Astrocyte of the hippocampus (primary cell): ENCODE measurements around the gene CATSPERD.
"Not testable (repeated sequence)": the region's sequence is repeated elsewhere in the genome, so short reads cannot be mapped to it uniquely, and the experiment has no call there.

Experiments used
- DNase-seq: peaks from one replicate; pipeline ENCODE4 v3.0.0; 2011; ENCODE audit warnings: low read depth, low spot score

CATSPERD gene

DNA sequence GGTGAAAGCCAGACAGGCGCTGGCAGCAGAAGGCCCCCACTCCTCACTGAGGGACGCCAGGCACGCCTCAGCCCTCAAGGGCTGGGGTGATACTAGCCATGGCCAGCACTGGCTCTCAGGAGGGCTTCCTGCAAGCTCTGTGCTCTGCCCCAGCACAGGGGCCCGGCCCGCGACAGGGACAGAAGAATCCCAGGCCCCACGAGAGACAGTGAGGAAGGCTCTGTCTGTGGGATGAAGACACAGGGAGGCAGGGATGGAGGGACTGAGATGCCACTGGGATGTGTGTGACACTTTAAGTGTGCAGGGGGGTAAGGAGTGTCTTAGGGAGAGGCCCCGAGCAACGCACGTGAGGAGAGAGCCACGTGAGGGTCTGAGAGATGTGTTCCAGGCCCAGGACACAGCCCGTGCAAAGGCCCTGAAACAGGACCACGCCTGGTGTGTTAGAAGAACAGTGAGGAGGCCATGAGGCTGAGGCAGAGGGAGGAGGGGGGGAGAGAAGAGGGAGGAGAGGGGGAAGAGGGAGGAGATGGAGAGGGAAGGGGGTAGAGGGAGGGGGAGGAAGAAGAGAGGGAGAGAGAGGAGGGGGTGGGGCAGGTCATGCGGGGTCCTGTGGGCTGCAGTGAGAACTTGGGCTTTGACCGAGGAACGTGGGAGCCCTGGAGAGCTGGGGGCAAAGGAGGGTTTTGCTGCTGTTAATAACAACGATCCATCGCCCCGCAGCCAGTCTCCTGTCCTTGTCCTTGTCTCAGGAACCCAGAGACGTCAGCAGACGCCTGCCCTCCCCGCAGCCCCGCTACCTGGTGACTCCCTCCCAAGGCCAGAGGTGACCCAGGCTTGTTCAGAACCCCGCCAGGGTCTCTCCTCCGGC lies 23.2 kb upstream of the CATSPERD start:
- no peak for DNase-seq

DNA sequence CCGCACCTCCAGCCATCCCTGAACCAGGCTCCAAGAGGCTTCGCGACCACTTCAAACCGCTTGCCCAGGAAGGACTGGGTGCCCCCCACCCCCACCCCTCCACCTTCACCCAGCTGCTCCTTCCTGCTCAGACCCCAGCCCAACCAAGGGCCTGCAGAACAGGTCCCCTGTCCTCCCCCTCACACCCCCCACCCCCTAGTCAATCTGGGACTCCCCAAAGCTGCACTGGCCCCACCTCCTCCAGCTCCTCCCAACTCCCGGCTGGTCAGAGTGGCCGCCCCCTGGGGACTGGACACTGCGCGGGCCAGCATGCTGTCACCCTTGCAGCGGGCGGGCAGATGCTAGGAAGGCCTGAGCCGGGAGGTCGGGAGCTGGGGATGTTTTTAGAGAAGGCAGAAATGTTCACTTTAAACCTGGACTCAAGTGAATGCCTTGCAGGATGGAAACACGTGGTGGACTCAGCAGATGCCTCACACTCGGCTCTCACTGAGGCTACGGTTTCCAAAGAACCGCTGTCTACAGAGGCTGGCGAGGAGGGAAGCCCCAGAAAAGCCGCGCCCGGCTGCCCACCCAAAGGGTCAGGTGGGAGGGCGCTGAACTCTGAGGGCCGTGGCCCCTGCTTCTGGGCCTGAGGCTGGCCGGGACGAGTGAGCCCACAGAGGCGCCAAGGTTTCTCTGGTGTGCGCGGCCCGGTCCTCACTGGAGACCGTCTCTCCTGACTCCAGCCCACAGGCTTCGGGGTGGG lies 22.4 kb upstream of the CATSPERD start:
- DNase-seq = no peak

DNA sequence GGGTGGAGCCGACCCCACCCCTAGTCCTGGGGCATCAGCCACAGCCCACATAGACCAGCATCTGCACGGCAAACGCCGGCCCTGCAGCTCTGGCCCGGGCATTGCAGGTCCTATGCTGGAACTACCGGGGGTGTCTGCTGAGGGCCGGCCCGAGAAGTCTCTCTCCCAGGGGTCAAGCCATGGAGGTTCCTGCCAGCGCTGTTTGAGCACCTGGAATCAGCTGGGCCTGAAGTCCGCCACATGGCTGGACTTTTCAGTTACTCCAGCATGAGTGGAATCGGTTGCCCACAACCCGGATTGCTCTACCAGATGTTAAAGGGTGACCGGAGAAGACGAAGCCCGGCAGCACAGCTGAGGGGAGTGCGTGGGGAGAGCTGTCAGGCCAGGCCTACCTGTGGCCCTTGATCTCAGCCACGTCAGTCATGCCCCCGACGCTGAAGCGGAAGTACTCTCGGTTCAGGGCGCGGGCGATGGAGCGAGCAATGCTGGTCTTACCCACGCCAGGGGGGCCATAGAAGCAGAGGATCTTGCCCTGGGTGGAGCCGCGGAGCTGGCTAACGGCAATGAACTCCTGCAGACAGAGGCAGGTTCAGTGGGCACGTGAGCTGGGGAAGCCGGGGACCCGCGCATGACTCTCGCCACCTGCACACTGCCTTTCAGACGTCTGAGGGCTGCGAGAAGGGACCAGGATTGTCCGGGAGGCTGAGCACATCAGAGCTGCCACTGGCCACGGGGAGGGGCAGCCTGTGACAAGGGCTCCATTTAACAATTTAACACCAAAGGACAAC lies 21.6 kb upstream of the CATSPERD start:
- no peak for DNase-seq

DNA sequence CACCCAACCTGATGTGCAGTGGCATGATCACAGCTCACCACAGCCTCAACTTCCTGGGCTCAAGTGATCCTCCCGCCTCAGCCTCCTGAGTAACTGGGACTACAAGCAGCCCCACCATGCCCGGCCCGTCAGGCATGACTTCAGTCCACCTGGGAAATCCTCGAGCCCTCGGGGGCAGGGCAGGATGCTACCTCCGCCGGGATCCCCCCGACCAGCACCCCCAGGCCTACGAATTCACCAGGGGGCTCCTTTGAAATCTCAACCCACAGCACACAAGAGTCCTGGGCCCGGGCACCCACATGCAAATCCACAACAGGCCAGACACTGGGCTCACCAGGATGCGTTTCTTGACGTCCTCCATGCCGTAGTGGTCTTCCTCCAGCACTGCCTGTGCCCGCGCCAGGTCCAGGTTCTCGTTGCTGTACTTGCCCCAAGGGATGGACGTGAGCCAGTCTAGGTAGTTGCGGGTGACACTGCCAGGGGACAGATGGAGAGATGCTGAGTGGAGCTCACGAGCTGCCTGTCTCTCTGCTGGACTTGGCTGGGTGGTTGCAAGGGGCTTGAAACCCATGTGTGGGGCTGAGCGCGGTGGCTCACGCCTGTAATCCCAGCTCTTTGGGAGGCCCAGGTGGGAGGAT lies 19.9 kb upstream of the CATSPERD start:
- no peak for DNase-seq

DNA sequence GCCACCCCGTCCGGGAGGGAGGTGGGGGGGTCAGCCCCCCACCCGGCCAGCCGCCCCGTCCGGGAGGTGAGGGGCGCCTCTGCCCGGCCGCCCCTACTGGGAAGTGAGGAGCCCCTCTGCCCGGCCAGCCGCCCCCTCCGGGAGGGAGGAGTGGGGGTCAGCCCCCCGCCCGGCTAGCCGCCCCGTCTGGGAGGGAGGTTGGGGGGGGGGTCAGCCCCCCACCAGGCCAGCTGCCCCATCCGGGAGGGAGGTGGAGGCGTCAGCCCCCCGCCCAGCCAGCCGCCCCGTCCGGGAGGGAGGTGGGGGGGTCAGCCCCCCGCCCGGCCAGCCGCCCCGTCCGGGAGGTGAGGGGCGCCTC lies 18.4 kb upstream of the CATSPERD start:
- not testable (repeated sequence) for DNase-seq

DNA sequence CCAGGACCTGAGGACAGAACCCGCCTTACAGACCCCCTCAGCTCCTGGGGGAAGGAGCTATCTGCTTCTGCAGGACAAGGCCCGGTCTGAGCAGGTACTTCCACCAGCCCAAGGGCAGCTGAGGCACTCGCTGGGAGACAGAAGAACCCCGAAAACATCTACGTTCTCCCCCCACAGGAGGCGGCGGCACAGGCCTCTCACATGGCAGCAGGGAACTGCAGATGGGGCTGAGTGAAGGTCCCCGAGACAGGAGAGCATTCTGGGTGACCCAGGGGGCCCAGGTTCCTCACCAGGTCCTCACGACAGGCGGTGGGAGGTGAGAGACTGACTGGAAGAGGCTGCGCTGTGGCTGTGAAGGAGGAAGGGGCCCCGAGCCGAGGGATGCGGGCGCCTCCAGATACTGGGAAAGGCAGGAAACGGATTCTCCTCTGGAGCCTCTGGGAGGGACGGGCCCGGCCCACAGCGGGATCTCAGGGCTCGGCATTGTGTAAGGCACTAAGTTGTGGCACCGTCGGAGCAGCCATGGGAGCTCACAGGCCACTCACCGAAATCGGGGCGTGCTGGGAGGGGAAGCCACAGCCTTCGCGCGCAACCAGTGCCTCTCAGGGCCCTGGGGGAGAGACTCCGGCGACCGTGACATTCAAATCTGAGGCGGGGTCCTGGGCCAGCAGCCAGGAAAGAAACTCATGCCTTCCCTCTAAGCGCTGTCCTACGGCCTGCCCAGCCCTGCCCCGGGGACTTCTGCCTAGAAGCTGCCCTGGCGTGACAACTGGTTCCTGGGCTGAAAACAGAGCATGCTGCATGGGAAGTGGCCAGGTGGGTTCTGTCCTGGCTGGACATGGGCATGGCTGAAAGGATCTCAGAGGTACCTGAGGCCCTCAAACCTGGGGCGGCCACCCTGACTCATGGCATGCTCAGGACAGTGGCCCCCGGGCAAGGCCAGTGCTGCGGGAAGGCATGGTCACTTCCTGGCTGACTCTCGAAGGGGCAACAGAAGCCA lies 16.3 kb upstream of the CATSPERD start:
- no peak for DNase-seq

DNA sequence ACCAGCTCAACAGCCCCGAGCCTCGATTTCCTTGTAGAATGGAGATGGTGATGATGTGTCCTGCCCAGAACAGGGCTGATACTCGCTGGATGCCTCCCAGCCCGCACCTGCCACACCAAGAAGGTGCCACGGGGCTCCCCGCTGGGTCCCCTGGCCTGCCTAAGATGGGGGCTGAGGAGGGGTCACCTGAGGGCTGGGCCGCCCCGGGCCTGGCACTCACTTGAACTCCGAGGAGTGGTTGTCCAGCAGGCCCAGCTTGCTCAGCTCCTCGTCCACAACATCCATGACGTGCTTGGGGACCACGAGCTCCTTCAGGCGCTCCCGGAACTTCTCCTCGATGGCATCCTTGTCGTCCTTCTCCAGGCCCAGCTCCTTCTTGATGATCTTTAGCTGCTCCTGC lies 14.9 kb upstream of the CATSPERD start:
- DNase-seq = no peak

DNA sequence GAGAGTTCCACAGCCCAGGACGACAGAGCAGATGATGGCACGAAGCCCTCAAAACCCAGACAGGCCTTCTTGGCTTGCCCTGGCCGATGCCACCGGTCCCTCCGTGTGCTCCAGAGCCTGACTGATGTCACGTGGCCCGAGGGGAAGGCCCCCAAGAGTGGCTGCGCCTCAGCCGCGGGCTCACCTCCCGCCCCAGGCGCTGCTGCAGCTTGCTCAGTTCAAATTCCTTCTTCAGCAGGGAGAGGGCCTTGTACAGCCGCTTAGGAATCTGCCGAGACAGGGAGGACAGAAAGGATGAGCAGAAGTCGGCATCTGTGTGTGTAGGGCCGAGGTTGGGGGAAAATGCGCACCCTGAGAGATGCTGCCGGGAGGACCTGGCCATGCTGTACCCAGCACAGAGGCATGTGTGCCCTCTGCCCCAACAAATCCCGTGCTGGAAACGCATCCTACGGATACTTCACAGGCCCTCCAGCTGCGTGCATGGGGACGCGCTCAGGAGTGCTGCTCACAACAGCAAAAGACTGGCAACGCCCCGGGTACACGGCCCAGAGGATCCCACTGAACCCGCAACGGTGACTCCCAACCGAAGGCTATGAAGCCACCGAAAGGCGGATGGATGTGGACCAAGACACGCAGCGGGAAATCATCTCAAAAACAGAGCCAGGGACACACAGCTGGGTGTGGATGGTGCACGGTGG lies 13.4 kb upstream of the CATSPERD start:
- no peak for DNase-seq

DNA sequence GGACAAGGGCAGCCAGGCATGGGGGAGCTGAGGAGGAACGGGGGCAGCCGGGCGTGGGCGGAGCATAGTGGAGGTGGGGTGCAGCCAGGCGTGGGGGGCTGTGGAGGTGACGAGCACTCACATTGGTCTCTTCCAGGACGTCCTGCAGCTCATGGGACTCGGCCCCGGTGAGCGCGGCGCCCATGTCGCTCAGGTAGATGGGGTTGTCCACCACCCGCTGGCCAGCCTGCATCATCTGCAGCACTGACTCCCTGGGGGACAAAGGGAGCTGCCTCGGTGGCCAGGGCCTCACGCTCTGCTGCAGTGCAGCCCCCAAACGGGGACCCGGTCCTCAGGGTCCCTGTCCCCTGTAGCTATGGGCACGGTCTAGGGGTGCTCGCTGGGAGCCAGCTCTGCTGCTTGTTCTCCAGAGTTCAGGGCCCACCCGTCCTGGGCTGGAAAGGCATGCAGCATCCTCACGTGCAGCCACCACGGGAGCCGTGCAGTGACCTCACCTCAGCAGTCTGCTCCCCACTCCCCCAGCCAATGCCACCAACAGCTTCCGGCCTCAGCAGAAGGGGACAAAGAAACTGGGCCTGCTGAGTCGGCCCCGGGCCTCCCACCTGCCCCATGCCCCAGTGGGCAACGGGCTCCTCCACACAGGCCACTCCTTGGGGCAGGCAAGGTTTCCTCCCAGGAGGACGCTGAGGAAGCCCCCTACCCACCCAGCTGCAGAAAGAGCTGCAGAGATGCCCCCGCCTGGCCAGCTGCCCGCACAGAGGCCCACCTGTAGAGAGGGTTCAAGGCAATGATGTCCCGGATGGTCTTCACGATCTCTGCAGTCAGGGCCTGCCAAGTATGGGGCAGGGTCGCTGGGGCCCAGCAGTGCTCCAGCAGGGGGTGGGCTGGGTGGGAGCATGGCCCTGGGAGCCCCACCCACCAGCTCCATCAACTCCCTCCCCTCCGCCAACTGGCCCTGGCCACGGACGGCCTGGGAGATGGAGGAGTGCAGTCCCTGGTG lies 12.6 kb upstream of the CATSPERD start:
- no peak for DNase-seq

DNA sequence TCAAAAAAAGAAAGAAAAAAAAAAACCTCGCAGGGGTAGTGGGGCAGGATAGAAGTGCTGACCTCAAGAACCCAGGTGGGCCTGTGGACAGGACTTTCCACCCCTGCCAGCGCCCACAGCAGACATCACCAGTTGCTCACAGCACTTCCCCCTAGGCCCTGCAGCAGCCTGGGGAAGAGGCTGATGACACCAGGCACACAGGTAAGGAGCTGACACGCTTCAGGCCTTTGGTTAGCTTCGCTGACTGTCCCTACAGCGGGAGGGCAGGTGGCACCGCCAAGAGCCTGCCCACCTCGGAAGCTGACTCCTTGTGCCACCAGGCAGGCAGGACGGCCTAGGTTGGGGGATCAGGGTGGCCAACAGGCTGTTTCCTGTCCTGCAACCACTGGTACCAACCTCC lies 9.4 kb upstream of the CATSPERD start:
- no peak for DNase-seq

DNA sequence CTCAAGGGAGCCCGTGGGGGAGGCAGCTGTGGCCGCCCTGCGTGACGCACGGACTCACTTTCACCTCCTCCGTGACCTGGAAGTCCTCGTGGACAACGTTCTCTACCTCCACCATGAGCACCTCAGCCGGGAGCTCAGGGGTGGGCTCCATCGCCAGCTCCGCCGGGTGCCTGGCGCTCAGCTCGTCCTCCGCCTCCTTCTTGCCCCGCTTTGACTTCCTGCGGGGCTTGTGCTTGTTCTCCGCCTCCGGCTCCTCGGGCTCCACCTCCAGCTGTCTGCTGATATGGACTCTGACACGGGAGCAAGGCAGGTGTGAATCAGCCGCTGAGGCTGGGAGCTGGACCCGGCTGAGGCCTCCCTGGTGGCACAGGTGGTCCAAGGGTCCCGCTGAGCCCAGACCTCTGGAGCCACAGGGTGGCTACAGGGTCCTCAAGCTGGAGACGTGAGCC lies 8.7 kb upstream of the CATSPERD start:
- DNase-seq = no peak

DNA sequence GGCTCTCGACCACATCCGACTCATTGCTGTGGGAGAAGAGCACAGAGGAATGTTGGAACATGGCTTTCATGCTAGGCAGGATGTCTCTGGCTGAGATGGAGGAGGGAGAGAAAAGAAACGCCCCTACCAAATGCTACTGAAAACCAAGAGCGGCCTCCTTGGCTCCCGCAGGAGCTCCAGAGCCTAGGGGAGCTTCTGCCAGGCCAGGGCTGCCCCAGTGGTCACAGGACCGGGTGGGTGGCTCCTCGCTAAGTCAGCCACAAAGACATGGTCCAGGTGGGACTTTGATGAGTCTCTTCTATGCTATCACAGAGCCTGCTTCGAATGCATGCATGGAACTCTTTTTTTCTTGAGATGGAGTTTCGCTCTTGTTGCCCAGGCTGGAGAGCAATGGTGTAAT lies 7.2 kb upstream of the CATSPERD start:
- DNase-seq = no peak

DNA sequence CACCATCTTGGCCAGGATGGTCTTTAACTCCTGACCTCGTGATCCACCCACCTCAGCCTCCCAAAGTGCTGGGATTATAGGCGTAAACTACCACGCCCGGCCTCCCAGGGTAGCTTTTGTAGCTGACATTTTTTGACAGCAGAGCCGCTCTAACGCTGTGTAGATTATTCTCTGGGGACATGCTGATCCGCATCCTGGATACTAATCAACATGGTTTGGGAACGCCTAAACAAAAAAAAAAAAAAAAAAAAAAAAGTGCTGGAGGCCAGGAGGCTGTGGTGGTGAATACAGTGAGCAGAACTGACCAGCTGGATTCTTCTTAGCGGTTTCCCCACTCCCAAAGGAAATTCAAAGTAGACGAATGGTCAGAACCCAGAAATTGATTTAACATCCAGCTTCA lies 5.6 kb upstream of the CATSPERD start:
- no peak for DNase-seq

DNA sequence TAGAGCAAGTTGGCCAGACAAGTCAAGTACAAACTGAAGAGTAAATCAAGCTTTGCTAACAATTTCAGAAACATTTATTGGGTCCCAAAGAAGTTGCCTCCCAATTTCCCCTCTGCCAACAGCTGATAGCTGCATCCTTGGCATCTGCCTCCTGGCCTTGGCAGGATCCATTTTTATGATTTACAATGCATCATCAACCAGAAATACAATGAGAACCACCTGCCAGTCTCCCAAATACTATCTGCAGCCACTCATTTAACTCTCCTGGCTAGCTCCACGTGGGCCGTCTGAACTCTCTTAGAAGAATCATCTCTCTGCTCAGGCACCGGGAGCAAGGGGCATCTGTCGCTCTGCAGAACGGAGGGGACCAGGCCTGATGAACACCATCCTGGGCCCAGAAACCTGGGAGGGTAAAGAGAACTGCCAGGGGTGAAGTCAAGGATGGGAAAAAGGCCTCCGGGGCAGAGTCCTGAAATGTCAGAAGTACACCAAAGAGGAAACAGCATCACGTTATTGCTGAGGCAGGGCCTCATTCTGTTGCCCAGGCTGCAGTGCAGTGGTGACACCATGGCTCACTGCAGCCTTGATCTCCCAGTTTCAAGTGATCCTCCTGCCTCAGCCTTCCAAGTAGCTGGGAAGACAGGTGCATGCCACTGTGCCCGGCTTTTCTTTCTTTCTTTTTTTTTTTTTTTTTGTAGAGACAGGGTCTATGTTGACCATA lies 3.1 kb upstream of the CATSPERD start:
- no peak for DNase-seq

DNA sequence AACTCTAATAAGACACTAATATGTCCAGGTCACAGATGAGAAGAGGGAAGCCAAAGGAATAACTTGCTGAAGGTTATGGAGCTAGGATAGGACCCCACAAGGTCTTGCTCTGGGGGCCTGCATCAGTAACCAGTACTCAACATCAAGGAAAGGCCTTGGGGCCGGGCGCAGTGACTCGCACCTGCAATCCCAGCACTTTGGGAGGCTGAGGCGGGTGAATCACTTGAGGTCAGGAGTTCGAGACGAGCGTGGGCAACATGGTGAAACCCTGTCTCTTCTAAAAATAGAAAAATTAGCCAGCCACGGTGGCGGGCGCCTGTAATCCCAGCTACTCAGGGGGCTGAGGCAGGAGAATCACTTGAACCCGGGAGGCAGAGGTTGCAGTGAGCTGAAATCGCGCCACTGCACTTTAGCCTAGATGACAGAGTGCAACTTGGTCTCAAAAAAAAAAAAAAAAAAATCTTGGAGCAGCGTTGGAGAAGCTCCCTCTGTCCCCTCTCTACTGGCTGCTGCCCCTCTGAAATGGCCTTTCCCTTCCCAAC lies 2.3 kb upstream of the CATSPERD start:
- no peak for DNase-seq

DNA sequence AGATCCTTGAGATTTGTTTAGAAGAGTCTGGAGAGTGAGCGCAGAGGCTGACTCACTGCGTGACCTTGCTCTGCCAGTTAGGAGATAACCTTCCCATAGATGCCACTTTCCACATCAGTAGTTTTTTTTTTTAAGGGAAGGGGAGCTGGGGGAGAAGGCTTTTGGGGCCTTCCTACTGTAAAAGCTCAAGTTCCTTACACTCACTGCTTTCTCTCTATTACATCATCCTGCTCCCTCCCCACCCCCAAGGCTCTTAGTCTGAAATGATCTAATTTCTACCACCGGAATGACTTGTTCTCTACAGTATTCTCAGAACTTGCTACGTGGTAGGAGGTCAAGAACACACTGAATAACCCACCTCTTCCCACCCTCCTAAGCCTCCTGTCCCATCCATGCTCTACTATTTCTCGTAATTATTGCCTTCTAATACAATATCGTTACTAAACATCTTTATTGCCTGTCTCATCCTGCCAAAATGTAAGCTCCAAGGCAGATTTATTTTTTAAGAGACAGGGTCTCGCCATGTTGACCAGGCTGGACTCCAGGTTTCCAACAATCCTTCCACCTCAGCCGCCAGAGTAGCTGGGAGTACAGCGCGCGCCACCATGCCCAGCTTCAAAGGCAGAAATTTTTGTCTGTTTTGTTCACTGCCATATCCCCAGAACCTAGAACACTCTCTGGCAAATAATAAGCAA lies 1.7 kb upstream of the CATSPERD start:
- DNase-seq = peak; percentile 70
